Activated naive CD4-positive, alpha-beta T cell (primary cell): ENCODE data around the gene DSG2.
"Not testable (repeated sequence)": the region's sequence is repeated elsewhere in the genome, so short reads cannot be mapped to it uniquely, and the experiment has no call there.

Source experiments
- DNase-seq, 4 experiments: peaks; one replicate each; lab custom pipeline; 2025; lab: John Stamatoyannopoulos, UW

Gene DSG2

DNA sequence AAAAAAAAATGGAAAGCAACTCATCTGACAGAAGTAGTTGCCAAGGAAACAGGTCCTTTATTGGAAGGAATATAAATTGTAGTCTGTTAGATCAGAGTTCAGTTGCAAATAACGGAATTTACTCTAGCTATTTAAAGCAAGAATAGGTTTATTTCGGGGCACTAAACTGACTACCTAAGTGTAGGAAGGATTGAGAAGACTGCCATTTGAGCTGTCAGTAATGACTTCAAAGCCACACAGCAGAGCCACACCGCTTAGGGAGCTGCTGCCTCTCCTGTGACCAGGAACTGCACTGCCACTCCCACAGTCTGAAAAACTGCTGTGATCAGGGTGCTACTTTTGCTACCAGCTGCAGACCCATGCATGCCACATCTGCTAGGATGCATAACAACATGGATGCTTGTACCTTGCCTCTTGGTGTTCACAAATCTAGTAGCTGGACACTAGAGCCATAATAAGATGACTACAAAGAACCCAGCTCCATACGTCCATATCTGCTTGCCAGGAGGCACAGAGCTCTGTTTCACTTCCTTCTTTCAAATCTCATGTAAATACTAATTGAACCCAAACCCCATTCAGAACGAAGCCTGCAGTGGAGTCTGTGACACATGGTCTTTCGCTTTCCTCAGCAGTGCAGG lies 2.2 kb downstream of the DSG2 start:
- DNase-seq, result no peak

- DNase-seq, result no peak
Observed at GRCh38 chr18:31503011-31503410, 5.0 kb downstream of the DSG2 start.

DNA sequence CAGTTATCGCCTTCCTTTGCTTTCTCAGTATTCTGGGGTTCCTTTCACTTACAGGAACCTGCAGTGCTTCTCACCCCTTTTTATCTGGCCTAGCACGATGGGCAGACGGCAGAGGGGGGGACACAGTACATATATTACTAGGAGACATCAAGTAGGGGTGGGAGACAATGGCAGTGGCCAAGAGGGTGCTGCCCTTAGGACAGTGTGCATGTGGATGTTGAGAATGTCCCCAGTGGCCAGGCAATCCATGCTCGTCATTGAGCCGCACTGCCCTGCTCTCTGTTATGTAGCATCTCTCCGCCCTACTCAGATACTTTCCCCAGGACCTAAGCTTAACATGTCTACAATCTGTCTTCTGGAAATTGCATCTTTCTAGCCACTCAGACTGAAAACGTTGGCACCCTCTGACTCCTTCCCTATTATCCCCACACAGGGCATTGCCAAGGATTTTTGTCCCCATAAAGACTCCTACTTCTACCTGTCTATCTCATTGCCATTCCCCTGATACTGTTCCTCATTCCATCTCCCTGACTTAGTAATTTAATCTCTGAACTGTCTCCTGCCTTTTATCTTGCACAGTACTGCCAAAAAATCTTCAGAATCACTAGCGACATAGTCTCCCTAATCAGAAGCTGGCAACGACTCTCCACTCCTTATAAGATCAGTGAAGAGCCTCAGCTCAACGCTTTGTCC lies 6.6 kb downstream of the DSG2 start:
- DNase-seq, result no peak

DNA sequence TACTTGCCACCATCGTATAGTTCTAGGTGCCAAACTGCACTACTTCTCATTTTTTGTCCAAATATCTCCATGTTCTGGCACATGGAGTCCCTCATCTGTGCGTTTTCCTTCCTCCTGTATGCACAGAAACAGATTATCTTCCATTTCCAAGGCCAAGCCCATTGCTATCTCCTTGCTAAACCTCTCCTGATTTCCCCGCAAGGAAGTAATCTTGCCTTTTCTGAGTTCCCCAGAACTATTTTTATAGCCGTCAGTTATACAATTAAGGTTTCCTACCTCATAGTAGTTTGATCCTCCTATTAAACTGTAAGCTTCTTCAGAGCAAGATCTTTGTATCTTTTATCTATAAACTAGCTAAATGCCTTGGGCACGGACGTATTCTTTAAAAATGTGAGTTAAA lies 7.2 kb downstream of the DSG2 start:
- DNase-seq, result no peak

- DNase-seq, result no peak
Observed at GRCh38 chr18:31506024-31506742, 8.2 kb downstream of the DSG2 start.

GRCh38 chr18:31507124-31507523 lies 9.1 kb downstream of the DSG2 start:
- not testable (repeated sequence) for DNase-seq

- DNase-seq, result no peak
Observed at GRCh38 chr18:31508781-31509180, 10.8 kb downstream of the DSG2 start.

- no peak for DNase-seq
Observed at GRCh38 chr18:31509571-31509970, 11.6 kb downstream of the DSG2 start.

DNA sequence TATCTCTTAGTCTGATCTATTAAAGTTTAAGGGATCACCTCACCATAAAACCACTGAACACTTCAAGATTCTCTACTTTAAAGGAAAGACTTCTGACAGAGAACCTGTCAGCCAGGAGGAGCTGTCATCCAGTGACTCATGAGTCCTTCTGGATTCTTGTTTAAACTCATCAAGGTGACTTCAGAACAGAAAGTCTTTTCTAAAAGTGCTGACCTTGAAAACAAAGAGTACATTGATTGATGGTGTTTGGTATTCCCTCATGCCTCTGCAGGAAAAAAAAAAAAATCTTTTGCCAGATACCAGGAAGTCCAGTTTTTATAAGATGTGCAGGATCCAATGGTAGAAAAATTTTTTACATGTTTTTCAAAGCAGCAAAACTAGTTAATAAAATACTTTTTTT lies 12.3 kb downstream of the DSG2 start:
- no peak for DNase-seq

- DNase-seq, result no peak
Observed at GRCh38 chr18:31511098-31511497, 13.1 kb downstream of the DSG2 start.

GRCh38 chr18:31512203-31512764 lies 14.3 kb downstream of the DSG2 start:
- no peak for DNase-seq

- DNase-seq, result no peak
Observed at GRCh38 chr18:31513189-31513935, 15.4 kb downstream of the DSG2 start.

GRCh38 chr18:31516437-31516836 lies 18.5 kb downstream of the DSG2 start:
- no peak for DNase-seq

DNA sequence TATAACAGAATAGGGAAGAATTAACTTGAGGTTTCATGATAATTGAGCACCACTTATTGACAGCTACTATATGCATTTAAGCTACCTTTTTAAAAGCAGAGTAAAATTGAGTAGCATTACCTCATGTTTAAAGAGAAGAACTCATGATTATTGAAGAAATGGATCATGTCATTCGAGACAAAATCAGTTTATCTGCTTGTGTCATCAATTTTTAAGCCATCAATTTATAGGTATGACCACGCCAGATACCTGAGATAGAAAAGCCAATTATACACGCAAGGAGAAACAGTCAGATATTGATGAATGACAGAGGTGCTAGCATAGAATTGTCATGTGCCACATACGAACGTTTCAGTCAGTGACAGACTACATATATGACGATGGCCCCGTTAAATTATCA lies 28.4 kb downstream of the DSG2 start:
- no peak for DNase-seq

DNA sequence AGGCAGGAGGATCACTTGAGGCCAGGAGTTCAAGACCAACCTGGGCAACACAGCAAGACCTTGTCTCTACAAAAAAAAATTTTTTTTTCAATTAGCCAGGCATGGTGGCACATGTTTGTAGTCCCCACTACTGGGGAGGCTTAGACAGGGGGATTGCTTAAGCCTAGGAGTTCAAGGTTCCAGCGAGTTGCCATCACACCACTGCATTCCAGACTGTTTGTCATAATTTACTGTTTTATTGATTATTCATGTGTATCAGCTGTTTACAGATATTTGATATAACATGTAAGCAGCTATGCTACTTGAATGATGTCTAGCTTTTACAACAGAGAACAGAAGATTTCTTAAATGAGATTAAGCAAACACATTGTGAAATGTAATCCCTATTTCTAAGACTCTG lies 35.3 kb downstream of the DSG2 start:
- no peak for DNase-seq

- no peak for DNase-seq
Observed at GRCh38 chr18:31538837-31539236, 40.9 kb downstream of the DSG2 start.

DNA sequence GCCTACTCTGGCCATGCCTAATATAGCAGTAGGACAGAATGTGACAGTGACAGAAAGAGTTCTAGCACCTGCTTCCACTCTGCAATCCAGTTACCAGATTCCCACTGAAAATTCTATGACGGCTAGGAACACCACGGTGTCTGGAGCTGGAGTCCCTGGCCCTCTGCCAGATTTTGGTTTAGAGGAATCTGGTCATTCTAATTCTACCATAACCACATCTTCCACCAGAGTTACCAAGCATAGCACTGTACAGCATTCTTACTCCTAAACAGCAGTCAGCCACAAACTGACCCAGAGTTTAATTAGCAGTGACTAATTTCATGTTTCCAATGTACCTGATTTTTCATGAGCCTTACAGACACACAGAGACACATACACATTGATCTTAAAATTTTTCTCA lies 48.5 kb downstream of the DSG2 start:
- DNase-seq, result no peak

DNA sequence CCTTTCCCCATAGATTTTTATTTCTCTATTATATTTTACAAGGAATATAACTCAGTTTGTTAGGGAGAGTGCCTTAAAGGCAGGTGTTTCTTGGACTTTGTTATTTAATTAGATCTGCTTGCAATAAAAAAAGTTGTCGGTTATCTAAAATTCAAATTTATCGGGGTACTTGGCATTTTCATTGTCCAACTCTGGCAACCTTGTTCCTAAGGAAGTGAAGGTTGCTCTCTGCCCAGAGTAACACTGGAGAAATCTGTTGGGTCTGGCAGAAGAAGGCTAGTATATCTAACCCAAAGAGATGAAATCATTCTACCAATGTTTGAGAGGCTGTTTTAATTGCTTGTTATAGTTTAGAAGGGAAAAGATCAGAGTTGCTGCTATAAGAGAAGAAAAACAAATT lies 50.9 kb downstream of the DSG2 start:
- no peak for DNase-seq

DNA sequence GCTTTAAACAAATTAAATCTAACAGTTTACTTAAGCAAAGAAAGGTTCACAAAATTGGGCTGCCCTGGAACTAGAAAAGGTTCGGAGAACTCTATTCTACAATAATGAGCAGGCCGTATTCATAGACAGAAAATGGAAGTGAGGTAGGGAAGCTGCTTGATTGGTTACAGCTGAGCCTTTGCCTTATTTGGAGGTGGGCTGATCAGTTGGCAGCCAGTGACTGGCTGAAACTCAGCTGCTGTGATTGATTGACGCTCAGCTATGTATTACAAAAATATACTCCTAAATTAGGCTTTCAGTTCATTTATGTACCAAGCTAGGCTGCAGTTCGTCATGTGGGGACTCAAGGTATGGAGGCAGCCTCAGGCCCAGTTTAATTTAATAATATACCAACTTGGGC lies 51.4 kb downstream of the DSG2 start:
- no peak for DNase-seq

- DNase-seq, result no peak
Observed at GRCh38 chr18:31551883-31552282, 53.9 kb downstream of the DSG2 start.

GRCh38 chr18:31553800-31554199 lies 55.8 kb downstream of the DSG2 start:
- no peak for DNase-seq

DNA sequence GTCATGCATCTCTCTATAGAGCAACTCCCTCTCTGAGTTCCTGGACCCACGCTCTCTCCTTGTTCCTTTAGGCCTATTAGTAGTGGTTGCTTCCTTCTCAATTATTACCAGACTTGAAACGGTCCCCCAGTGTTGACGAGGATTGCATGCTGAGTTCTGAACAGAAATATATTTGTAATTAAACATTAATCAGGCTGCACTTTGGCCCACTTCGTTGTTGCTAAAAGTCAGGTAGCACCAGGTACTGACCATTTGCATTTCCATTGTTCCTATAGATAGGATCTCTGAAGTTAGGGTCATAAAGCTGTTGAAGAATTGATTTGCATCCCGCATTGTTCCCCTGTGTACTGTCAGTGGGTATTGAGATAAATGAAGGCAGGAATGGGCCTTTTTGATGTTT lies 56.8 kb downstream of the DSG2 start:
- no peak for DNase-seq
